Stimulated activated CD8-positive, alpha-beta memory T cell treated with anti-CD3 and anti-CD28 coated beads, Interleukin-15, amount 100 ng/mL, for 4 hours (primary cell): ENCODE data around the gene PRSS22.

ENCODE experiments used
- DNase-seq, 2 donors: peaks; one replicate each; pipeline ENCODE4 v3.0.0-alpha.2; 2020; ENCODE audit warnings: low read depth in 2 of 2

Gene PRSS22

GRCh38 chr16:2881783-2882649 is 24.0 kb upstream of the PRSS22 start:
- no peak for DNase-seq

- no peak for DNase-seq
Observed at GRCh38 chr16:2879854-2880508, 22.0 kb upstream of the PRSS22 start.

- peak; percentile 24 to 31 for DNase-seq
Observed at GRCh38 chr16:2874912-2875362, 17.0 kb upstream of the PRSS22 start.

- DNase-seq, result no peak
Observed at GRCh38 chr16:2874032-2874911, 16.3 kb upstream of the PRSS22 start.

GRCh38 chr16:2871926-2872325 is 14.0 kb upstream of the PRSS22 start:
- DNase-seq, result no peak

- DNase-seq, result peak; percentile 80 to 87
Observed at GRCh38 chr16:2867987-2868789, 10.2 kb upstream of the PRSS22 start.

- no peak for DNase-seq
Observed at GRCh38 chr16:2867661-2867986, 9.7 kb upstream of the PRSS22 start.

- no peak for DNase-seq
Observed at GRCh38 chr16:2866431-2866830, 8.5 kb upstream of the PRSS22 start.

GRCh38 chr16:2865651-2866050 is 7.7 kb upstream of the PRSS22 start:
- DNase-seq, result no peak

GRCh38 chr16:2860826-2861567 is 3.0 kb upstream of the PRSS22 start:
- DNase-seq, result no peak

- DNase-seq, result no peak
Observed at GRCh38 chr16:2859686-2860265, 1.8 kb upstream of the PRSS22 start.

GRCh38 chr16:2858245-2859025 is 465 bp upstream of the PRSS22 start:
- no peak for DNase-seq

GRCh38 chr16:2856686-2857450 is 1.1 kb downstream of the PRSS22 start:
- no peak for DNase-seq

- DNase-seq, result no peak
Observed at GRCh38 chr16:2856061-2856670, 1.8 kb downstream of the PRSS22 start.

GRCh38 chr16:2855536-2855935 is 2.4 kb downstream of the PRSS22 start:
- no peak for DNase-seq

- no peak for DNase-seq
Observed at GRCh38 chr16:2854700-2855309, 3.2 kb downstream of the PRSS22 start.

- DNase-seq, result no peak
Observed at GRCh38 chr16:2853531-2854073, 4.4 kb downstream of the PRSS22 start.
